HUES48 (cell line): Measurements from ENCODE around the gene OR2G6.

Experiments
- H3K27ac ChIP-seq: one replicate; pipeline ENCODE4 v1.7.0; 2013; ENCODE audit warnings: low read depth, low read length, inconsistent platforms
- H3K27me3 ChIP-seq: 2 replicates; pipeline ENCODE4 v1.6.1; 2013; ENCODE audit warnings: mild to moderate bottlenecking, low read length; ENCODE audit not compliant: control insufficient read depth, insufficient read depth
- H3K36me3 ChIP-seq: 2 replicates; pipeline ENCODE4 v1.6.1; 2013; ENCODE audit warnings: low read length; ENCODE audit not compliant: control insufficient read depth, insufficient read depth
- H3K4me1 ChIP-seq: 2 replicates; pipeline ENCODE4 v1.6.1; 2013; ENCODE audit warnings: mild to moderate bottlenecking, low read length; ENCODE audit not compliant: control insufficient read depth, insufficient read depth
- H3K4me3 ChIP-seq: 2 replicates; pipeline ENCODE4 v1.5.1; 2013; ENCODE audit warnings: mild to moderate bottlenecking, low read depth, low read length
- H3K9ac ChIP-seq: 2 replicates; pipeline ENCODE4 v1.6.1; 2013; ENCODE audit warnings: mild to moderate bottlenecking, low read depth, low read length, moderate library complexity
- H3K9me3 ChIP-seq: 2 replicates; pipeline ENCODE4 v1.6.1; 2013; ENCODE audit warnings: low read length; ENCODE audit not compliant: control insufficient read depth, insufficient read depth

The OR2G6 gene

GRCh38 chr1:248576260-248576980, 68.5 kb downstream of the OR2G6 start:
- Histone ChIP-seq H3K36me3 (no peaks in the 10 kb centered on the region), H3K27me3 (no peaks in the 10 kb centered on the region), H3K4me1 (no peaks in the 10 kb centered on the region), H3K9ac (no peak overlapping the region), H3K9me3 (peaks cover 41% of the 10 kb centered on the region), H3K4me3 (no peak overlapping the region), H3K27ac (no peak overlapping the region)
